SK-N-MC (cell line): ENCODE results near the gene TOMM40.

Experiments used
- EZH2 ChIP-seq: fragments of 200-600 bp; sonication (generic); IDR thresholded peaks from one replicate; pipeline ENCODE4 v1.6.1; 2017; ENCODE audit warnings: antibody characterized with exemption
- FOXP2 ChIP-seq: optimal IDR thresholded peaks from 2 replicates; pipeline ENCODE3; 2011; ENCODE audit warnings: mild to moderate bottlenecking, moderate library complexity; ENCODE audit not compliant: insufficient read depth; ENCODE audit errors: extremely low read length, control extremely low read depth
- POLR2AphosphoS5 ChIP-seq: IDR thresholded peaks from 2 replicates; pipeline ENCODE4 v1.6.1; 2012; ENCODE audit warnings: mild to moderate bottlenecking, low read depth, low read length, borderline replicate concordance

DNA sequence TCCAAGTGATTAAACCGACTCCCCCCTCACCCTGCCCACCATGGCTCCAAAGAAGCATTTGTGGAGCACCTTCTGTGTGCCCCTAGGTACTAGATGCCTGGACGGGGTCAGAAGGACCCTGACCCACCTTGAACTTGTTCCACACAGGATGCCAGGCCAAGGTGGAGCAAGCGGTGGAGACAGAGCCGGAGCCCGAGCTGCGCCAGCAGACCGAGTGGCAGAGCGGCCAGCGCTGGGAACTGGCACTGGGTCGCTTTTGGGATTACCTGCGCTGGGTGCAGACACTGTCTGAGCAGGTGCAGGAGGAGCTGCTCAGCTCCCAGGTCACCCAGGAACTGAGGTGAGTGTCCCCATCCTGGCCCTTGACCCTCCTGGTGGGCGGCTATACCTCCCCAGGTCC lies 16.6 kb downstream of the TOMM40 start:
- no peak for TF ChIP-seq EZH2
- TF ChIP-seq FOXP2: no peak
- TF ChIP-seq POLR2AphosphoS5: no peak
